Keratinocyte (primary cell): ENCODE measurements around the gene SYK. TPM values are rescaled to one million over a fixed set of nuclear protein-coding genes. Genes with fewer than 3 reads are reported as not detected.
"Not testable (repeated sequence)": the region's sequence is repeated elsewhere in the genome, so short reads cannot be mapped to it uniquely, and the experiment has no call there.

Experiments
- DNase-seq: peaks from one replicate; pipeline ENCODE4 v3.0.0-alpha.2; 2011; ENCODE audit warnings: low read depth, missing footprints, low spot score
- FAIRE-seq: peaks from 2 replicates; lab custom pipeline; 2011; peaks lifted over from hg19 to GRCh38; lab: Jason Lieb, UNC
- H2AFZ ChIP-seq: 2 replicates; pipeline ENCODE4 v1.6.0; 2012; ENCODE audit warnings: low read length, control low read depth, inconsistent platforms; ENCODE audit not compliant: control insufficient read depth
- H3K27ac ChIP-seq: 2 replicates; pipeline ENCODE4 v1.5.1; 2011; ENCODE audit warnings: low read length; ENCODE audit not compliant: control insufficient read depth, insufficient read depth
- H3K27me3 ChIP-seq: 3 replicates; pipeline ENCODE4 v1.6.0; 2011; ENCODE audit warnings: low read length; ENCODE audit not compliant: control insufficient read depth, insufficient read depth; ENCODE audit errors: extremely low read depth
- H3K36me3 ChIP-seq, 2 experiments: 2 replicates in 1 of 2; 3 replicates in 1 of 2; pipeline ENCODE4 v1.5.1; 2011; ENCODE audit warnings: low read length in 2 of 2, mild to moderate bottlenecking in 1 of 2; ENCODE audit not compliant: control insufficient read depth in 2 of 2, insufficient read depth in 2 of 2; ENCODE audit errors: extremely low read depth in 1 of 2
- H3K4me1 ChIP-seq: 3 replicates; pipeline ENCODE4 v1.5.1; 2011; ENCODE audit warnings: low read length; ENCODE audit not compliant: control insufficient read depth, insufficient read depth; ENCODE audit errors: extremely low read depth
- H3K4me2 ChIP-seq: 3 replicates; pipeline ENCODE4 v1.6.0; 2011; ENCODE audit warnings: low read depth, low read length; ENCODE audit not compliant: control insufficient read depth, insufficient read depth; ENCODE audit errors: extremely low read depth
- H3K4me3 ChIP-seq, 3 experiments: fragments of 200-600 bp in 1 of 3; sonication (generic) in 1 of 3; 2 replicates in 2 of 3; 3 replicates in 1 of 3; pipeline ENCODE4 v1.5.1; 2011 to 2016; ENCODE audit warnings: low read length in 3 of 3, mild to moderate bottlenecking in 3 of 3, control low read depth in 2 of 3, inconsistent platforms in 1 of 3, low read depth in 1 of 3, mixed read lengths in 1 of 3, mixed run types in 1 of 3, moderate library complexity in 1 of 3; ENCODE audit not compliant: control insufficient read depth in 2 of 3, insufficient read depth in 2 of 3; ENCODE audit errors: extremely low read depth in 1 of 3
- H3K79me2 ChIP-seq: 2 replicates; pipeline ENCODE4 v1.6.0; 2012; ENCODE audit warnings: low read length; ENCODE audit not compliant: control insufficient read depth, insufficient read depth
- H3K9ac ChIP-seq: 3 replicates; pipeline ENCODE4 v1.6.0; 2011; ENCODE audit warnings: low read length; ENCODE audit not compliant: control insufficient read depth, insufficient read depth; ENCODE audit errors: extremely low read depth
- H3K9me1 ChIP-seq: 3 replicates; pipeline ENCODE4 v1.6.0; 2011; ENCODE audit warnings: low read length; ENCODE audit not compliant: control insufficient read depth, insufficient read depth; ENCODE audit errors: extremely low read depth
- H3K9me3 ChIP-seq: 2 replicates; pipeline ENCODE4 v1.5.1; 2012; ENCODE audit warnings: low read depth, low read length; ENCODE audit not compliant: control insufficient read depth
- H4K20me1 ChIP-seq: 3 replicates; pipeline ENCODE4 v1.6.0; 2011; ENCODE audit warnings: low read length; ENCODE audit not compliant: control insufficient read depth, insufficient read depth; ENCODE audit errors: extremely low read depth
- EZH2 ChIP-seq: IDR thresholded peaks from one replicate; pipeline ENCODE4 v1.6.1; 2012; ENCODE audit warnings: inconsistent platforms, mild to moderate bottlenecking, low read length, moderate library complexity
- dilution Hi-C: fragments of 300-500 bp; cut with MboI; formaldehyde crosslinking; loops from one replicate; pipeline ENCODE4 v1.7.0; 2020; ENCODE audit warnings: low sequenced_read_pairs; ENCODE audit not compliant: extremely low pct_ligation_motif_present
- polyA plus RNA-seq, 5 experiments: library from polyadenylated mRNA; depleted of rRNA in 3 of 5; stranded (reverse) in 3 of 5; stranded (forward) in 1 of 5; unstranded in 1 of 5; fragments of >200 nt; gene quantifications; 1 replicate in 1 of 5; 2 replicates in 3 of 5; 3 replicates in 1 of 5; pipeline versions ENCODE4 v1.2.1 to v1.2.3, GENCODE V29; 2011 to 2012; ENCODE audit warnings: missing spikeins in 2 of 5, low read depth in 1 of 5, low replicate concordance in 1 of 5
- TF ChIP-seq, protein P1 (sequence below), 3 experiments: IDR thresholded peaks in 1 of 3; conservative IDR thresholded peaks in 1 of 3; optimal IDR thresholded peaks in 1 of 3; 2 replicates in 2 of 3; 3 replicates in 1 of 3; pipeline versions ENCODE3 to v1.5.1; 2011; ENCODE audit warnings: low read length in 3 of 3, mild to moderate bottlenecking in 3 of 3, moderate library complexity in 2 of 3, control low read depth in 1 of 3, inconsistent platforms in 1 of 3; ENCODE audit not compliant: insufficient read depth in 2 of 3; ENCODE audit errors: extremely low read depth in 1 of 3

The SYK gene
- polyA plus RNA-seq, 1 donor (not counting 4 experiments of a cell fraction or from before 2014, with no cell fraction given), result 2.0 TPM

DNA sequence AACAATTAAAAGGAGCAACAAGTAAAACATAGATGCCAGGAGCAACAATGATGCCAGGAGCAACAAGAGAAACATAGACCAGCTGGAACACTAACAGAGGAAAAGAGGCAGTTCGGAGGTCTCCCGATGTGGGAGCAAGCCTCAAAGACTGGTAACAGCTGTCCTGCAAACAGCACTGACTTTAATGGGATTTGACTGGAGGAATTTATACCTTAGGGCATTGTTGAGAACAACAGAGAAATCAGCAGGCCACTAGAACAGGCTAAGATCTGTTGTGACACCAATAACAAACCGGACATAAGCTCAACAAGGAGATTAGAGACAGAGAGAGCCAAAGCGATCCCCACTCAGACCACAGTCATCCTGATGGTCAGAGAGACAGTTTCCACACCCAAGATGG lies 11.8 kb upstream of the SYK start:
- Histone ChIP-seq H3K36me3 (no peaks in the 10 kb centered on the region), H3K79me2 (no peaks in the 10 kb centered on the region), H3K9me1 (no peaks in the 10 kb centered on the region), H3K4me2 (no peak overlapping the region), H3K27me3 (no peaks in the 10 kb centered on the region), H3K4me3 (no peak overlapping the region), H3K27ac (no peak overlapping the region), H4K20me1 (no peaks in the 10 kb centered on the region), H3K4me1 (no peaks in the 10 kb centered on the region), H3K9ac (no peak overlapping the region), H3K9me3 (no peaks in the 10 kb centered on the region), H2AFZ (no peak overlapping the region)
- TF ChIP-seq EZH2, result no peak
- TF ChIP-seq, protein P1, sequence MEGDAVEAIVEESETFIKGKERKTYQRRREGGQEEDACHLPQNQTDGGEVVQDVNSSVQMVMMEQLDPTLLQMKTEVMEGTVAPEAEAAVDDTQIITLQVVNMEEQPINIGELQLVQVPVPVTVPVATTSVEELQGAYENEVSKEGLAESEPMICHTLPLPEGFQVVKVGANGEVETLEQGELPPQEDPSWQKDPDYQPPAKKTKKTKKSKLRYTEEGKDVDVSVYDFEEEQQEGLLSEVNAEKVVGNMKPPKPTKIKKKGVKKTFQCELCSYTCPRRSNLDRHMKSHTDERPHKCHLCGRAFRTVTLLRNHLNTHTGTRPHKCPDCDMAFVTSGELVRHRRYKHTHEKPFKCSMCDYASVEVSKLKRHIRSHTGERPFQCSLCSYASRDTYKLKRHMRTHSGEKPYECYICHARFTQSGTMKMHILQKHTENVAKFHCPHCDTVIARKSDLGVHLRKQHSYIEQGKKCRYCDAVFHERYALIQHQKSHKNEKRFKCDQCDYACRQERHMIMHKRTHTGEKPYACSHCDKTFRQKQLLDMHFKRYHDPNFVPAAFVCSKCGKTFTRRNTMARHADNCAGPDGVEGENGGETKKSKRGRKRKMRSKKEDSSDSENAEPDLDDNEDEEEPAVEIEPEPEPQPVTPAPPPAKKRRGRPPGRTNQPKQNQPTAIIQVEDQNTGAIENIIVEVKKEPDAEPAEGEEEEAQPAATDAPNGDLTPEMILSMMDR (optimal IDR thresholded peaks at IDR 0.05 in 1 of 3, IDR thresholded peaks at IDR 0.05 in 1 of 3, conservative IDR thresholded peaks at IDR 0.05 in 1 of 3; ENCODE audit: extremely low read depth in 1 of 3, insufficient read depth in 2 of 3, low read length in 3 of 3), result no peak
- FAIRE-seq (no peak), DNase-seq (no peak)
- dilution Hi-C loops, result no loop called here

DNA sequence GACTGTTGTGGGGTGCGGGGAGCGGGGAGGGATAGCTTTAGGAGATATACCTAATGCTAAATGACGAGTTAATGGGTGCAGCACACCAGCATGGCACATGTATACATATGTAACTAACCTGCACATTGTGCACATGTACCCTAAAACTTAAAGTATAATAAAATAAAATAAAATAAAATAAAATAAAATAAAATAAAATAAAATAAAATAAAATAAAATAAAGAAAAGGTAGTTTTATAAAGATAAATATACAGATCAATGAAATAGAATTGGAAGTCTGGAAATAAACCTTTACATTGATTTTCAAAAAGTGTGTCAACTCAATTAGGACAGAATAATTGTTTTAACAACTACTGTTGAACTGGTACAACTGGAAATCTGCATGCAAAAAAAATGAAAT lies 8.6 kb upstream of the SYK start:
- H3K4me3 ChIP-seq, H3K27ac ChIP-seq, H3K4me1 ChIP-seq, H3K4me2 ChIP-seq, H3K9ac ChIP-seq, dilution Hi-C loops, H3K36me3 ChIP-seq, H3K9me3 ChIP-seq, DNase-seq, H2AFZ ChIP-seq, FAIRE-seq, H3K27me3 ChIP-seq, H3K9me1 ChIP-seq, H4K20me1 ChIP-seq, H3K79me2 ChIP-seq: not testable (repeated sequence)

DNA sequence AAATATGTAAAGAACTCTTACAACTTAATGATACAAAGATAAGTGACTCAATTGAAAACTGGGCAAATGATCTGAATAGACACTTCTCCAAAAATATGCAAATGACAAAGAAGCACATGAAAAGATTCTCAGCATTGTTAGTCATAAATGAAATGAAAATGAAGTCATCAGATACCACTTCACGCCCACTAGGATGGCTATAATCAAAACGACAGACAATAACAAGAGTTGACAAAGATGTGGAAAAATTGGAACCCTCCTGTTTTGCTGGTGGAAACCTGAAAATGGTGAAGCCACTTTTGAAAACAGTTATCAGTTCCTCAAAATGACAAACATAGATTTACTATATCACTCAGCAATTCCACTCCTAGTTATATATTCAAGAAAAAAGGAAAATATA lies 7.9 kb upstream of the SYK start:
- Histone ChIP-seq H3K79me2 (no peaks in the 10 kb centered on the region), H3K36me3 (no peaks in the 10 kb centered on the region), H3K9me1 (no peaks in the 10 kb centered on the region), H4K20me1 (no peaks in the 10 kb centered on the region), H3K9me3 (no peaks in the 10 kb centered on the region), H3K4me2 (no peak overlapping the region), H3K9ac (no peak overlapping the region), H3K4me1 (no peaks in the 10 kb centered on the region), H2AFZ (no peak overlapping the region), H3K4me3 (no peak overlapping the region), H3K27ac (no peak overlapping the region), H3K27me3 (no peaks in the 10 kb centered on the region)
- dilution Hi-C loops, result no loop called here
- no peak for FAIRE-seq
- TF ChIP-seq, protein P1 (optimal IDR thresholded peaks at IDR 0.05 in 1 of 3, IDR thresholded peaks at IDR 0.05 in 1 of 3, conservative IDR thresholded peaks at IDR 0.05 in 1 of 3; ENCODE audit: extremely low read depth in 1 of 3, insufficient read depth in 2 of 3, low read length in 3 of 3), result no peak
- no peak for TF ChIP-seq EZH2
- no peak for DNase-seq
